ENCODE measurements around the gene TRIM65. TPM values are rescaled to one million over a fixed set of nuclear protein-coding genes. Genes with fewer than 3 reads are reported as not detected.
A peak's percentile ranks its signal among the peaks of the same experiment; 100 is the strongest.

The TRIM65 gene
- polyA plus RNA-seq (2013, experiment 1 of 2) = 15.8 TPM
- 14.6 TPM for polyA plus RNA-seq (2013, experiment 2 of 2)

- peaks cover 16% of the 10 kb centered on the region for H3K79me1 ChIP-seq (ENCODE audit: low read depth, low read length)
- H4K8ac ChIP-seq (ENCODE audit: low read depth, low read length) = no peak within 1 kb of the TSS
- H3K4ac ChIP-seq (ENCODE audit: low read length) = no peak within 1 kb of the TSS
- H3K36me3 ChIP-seq (replicated peaks in 1 of 2; ENCODE audit: control insufficient read depth in 2 of 2, insufficient read depth in 2 of 2, low read length in 2 of 2) = peaks cover 31 to 45% of the 10 kb centered on the region in 2 donors
- DNase-seq (ENCODE audit: low spot score) = peak; percentile 80
- no peaks in the 10 kb centered on the region for H3K9me3 ChIP-seq (replicated peaks in 1 of 2; ENCODE audit: control insufficient read depth in 2 of 2, insufficient read depth in 1 of 2, low read depth in 1 of 2, low read length in 2 of 2)
- H3K18ac ChIP-seq (ENCODE audit: low read length) = peak within 1 kb of the TSS; percentile 99
- peak within 1 kb of the TSS; percentile 83 for H2AK5ac ChIP-seq (ENCODE audit: low read depth, low read length)
- H3K4me3 ChIP-seq (ENCODE audit: low read length in 2 of 2) = peak within 1 kb of the TSS; percentile 62 to 99
- no peaks in the 10 kb centered on the region for H3K27me3 ChIP-seq (ENCODE audit: control insufficient read depth in 3 of 3, insufficient read depth in 3 of 3, low read depth in 1 of 3, low read length in 3 of 3)
- H2AFZ ChIP-seq (ENCODE audit: low read length) = peak within 1 kb of the TSS; percentile 91
- H4K91ac ChIP-seq (ENCODE audit: low read depth, low read length, poor library complexity) = no peak within 1 kb of the TSS
- H3K9ac ChIP-seq (ENCODE audit: low read depth, low read length, poor library complexity) = peak within 1 kb of the TSS; percentile 97
- no peak within 1 kb of the TSS for H2BK120ac ChIP-seq (ENCODE audit: low read depth, low read length)
- H3K23ac ChIP-seq (ENCODE audit: low read depth, low read length, poor library complexity) = peak within 1 kb of the TSS; percentile 98
- H3K27ac ChIP-seq (replicated peaks; ENCODE audit: low read length) = peak within 1 kb of the TSS; percentile 84
- H3K4me1 ChIP-seq (ENCODE audit: control insufficient read depth in 2 of 2, insufficient read depth in 1 of 2, low read depth in 1 of 2, low read length in 2 of 2) = peaks cover 0 to 13% of the 10 kb centered on the region in 2 donors
- peak within 1 kb of the TSS; percentile 69 for H3K4me2 ChIP-seq (ENCODE audit: insufficient read depth, low read length, poor library complexity, severe bottlenecking)
- WGBS, 2 donors (ENCODE audit: extremely low coverage in 2 of 2, insufficient read length in 2 of 2, insufficient replicate concordance in 1 of 2) = no CpG with 5 or more reads among the region's 102 CpGs
- H2BK12ac ChIP-seq (ENCODE audit: low read length) = peak within 1 kb of the TSS; percentile 4
- peak within 1 kb of the TSS; percentile 94 for H3K14ac ChIP-seq (ENCODE audit: low read length)
- H2BK5ac ChIP-seq (ENCODE audit: low read length) = peak within 1 kb of the TSS; percentile 72
- peak within 1 kb of the TSS; percentile 94 for H2BK15ac ChIP-seq (ENCODE audit: low read length)
Observed at GRCh38 chr17:75896415-75897159, at the start of gene TRIM65. TSS of gene TRIM65 (minus strand) at chr17:75896951. CDS start at chr17:75896937, 14 bp downstream.

- no peak overlapping the region for H2BK120ac ChIP-seq (ENCODE audit: low read depth, low read length)
- peaks cover 2 to 4% of the 10 kb centered on the region in 2 donors for H3K4me1 ChIP-seq (ENCODE audit: control insufficient read depth in 2 of 2, insufficient read depth in 1 of 2, low read depth in 1 of 2, low read length in 2 of 2)
- H3K4me3 ChIP-seq (ENCODE audit: low read length in 2 of 2) = no peak overlapping the region
- H3K27ac ChIP-seq (replicated peaks; ENCODE audit: low read length) = no peak overlapping the region
- no peak overlapping the region for H4K8ac ChIP-seq (ENCODE audit: low read depth, low read length)
- no peak overlapping the region for H3K23ac ChIP-seq (ENCODE audit: low read depth, low read length, poor library complexity)
- no peak overlapping the region for H2BK15ac ChIP-seq (ENCODE audit: low read length)
- WGBS, 2 donors (ENCODE audit: extremely low coverage in 2 of 2, insufficient read length in 2 of 2, insufficient replicate concordance in 1 of 2) = no CpG with 5 or more reads among the region's 2 CpGs
- H2AFZ ChIP-seq (ENCODE audit: low read length) = no peak overlapping the region
- no peaks in the 10 kb centered on the region for H3K9me3 ChIP-seq (replicated peaks in 1 of 2; ENCODE audit: control insufficient read depth in 2 of 2, insufficient read depth in 1 of 2, low read depth in 1 of 2, low read length in 2 of 2)
- no peak overlapping the region for H3K14ac ChIP-seq (ENCODE audit: low read length)
- no peak overlapping the region for H2AK5ac ChIP-seq (ENCODE audit: low read depth, low read length)
- H2BK5ac ChIP-seq (ENCODE audit: low read length) = no peak overlapping the region
- DNase-seq (ENCODE audit: low spot score) = no peak
- H3K18ac ChIP-seq (ENCODE audit: low read length) = no peak overlapping the region
- H2BK12ac ChIP-seq (ENCODE audit: low read length) = no peak overlapping the region
- no peaks in the 10 kb centered on the region for H3K79me1 ChIP-seq (ENCODE audit: low read depth, low read length)
- no peaks in the 10 kb centered on the region for H3K27me3 ChIP-seq (ENCODE audit: control insufficient read depth in 3 of 3, insufficient read depth in 3 of 3, low read depth in 1 of 3, low read length in 3 of 3)
- H3K4me2 ChIP-seq (ENCODE audit: insufficient read depth, low read length, poor library complexity, severe bottlenecking) = no peak overlapping the region
- peaks cover 5 to 52% of the 10 kb centered on the region in 2 donors for H3K36me3 ChIP-seq (replicated peaks in 1 of 2; ENCODE audit: control insufficient read depth in 2 of 2, insufficient read depth in 2 of 2, low read length in 2 of 2)
- H3K9ac ChIP-seq (ENCODE audit: low read depth, low read length, poor library complexity) = no peak overlapping the region
- no peak overlapping the region for H4K91ac ChIP-seq (ENCODE audit: low read depth, low read length, poor library complexity)
- H3K4ac ChIP-seq (ENCODE audit: low read length) = no peak overlapping the region
Observed at GRCh38 chr17:75945211-75945610, 48.5 kb upstream of the TRIM65 start.

GRCh38 chr17:75943491-75943890, 46.7 kb upstream of the TRIM65 start:
- peaks cover 2 to 4% of the 10 kb centered on the region in 2 donors for H3K4me1 ChIP-seq (ENCODE audit: control insufficient read depth in 2 of 2, insufficient read depth in 1 of 2, low read depth in 1 of 2, low read length in 2 of 2)
- H2AK5ac ChIP-seq (ENCODE audit: low read depth, low read length) = no peak overlapping the region
- no peak overlapping the region for H4K8ac ChIP-seq (ENCODE audit: low read depth, low read length)
- H2BK5ac ChIP-seq (ENCODE audit: low read length) = no peak overlapping the region
- no peak overlapping the region for H3K18ac ChIP-seq (ENCODE audit: low read length)
- no peak overlapping the region for H3K9ac ChIP-seq (ENCODE audit: low read depth, low read length, poor library complexity)
- H2BK12ac ChIP-seq (ENCODE audit: low read length) = no peak overlapping the region
- H2BK120ac ChIP-seq (ENCODE audit: low read depth, low read length) = no peak overlapping the region
- no peak overlapping the region for H4K91ac ChIP-seq (ENCODE audit: low read depth, low read length, poor library complexity)
- H2BK15ac ChIP-seq (ENCODE audit: low read length) = no peak overlapping the region
- H3K4ac ChIP-seq (ENCODE audit: low read length) = no peak overlapping the region
- WGBS, 2 donors (ENCODE audit: extremely low coverage in 2 of 2, insufficient read length in 2 of 2, insufficient replicate concordance in 1 of 2) = no CpG with 5 or more reads among the region's 1 CpG
- H3K4me3 ChIP-seq (ENCODE audit: low read length in 2 of 2) = no peak overlapping the region
- H3K14ac ChIP-seq (ENCODE audit: low read length) = no peak overlapping the region
- no peak overlapping the region for H3K4me2 ChIP-seq (ENCODE audit: insufficient read depth, low read length, poor library complexity, severe bottlenecking)
- no peak overlapping the region for H2AFZ ChIP-seq (ENCODE audit: low read length)
- DNase-seq (ENCODE audit: low spot score) = no peak
- no peaks in the 10 kb centered on the region for H3K27me3 ChIP-seq (ENCODE audit: control insufficient read depth in 3 of 3, insufficient read depth in 3 of 3, low read depth in 1 of 3, low read length in 3 of 3)
- H3K9me3 ChIP-seq (replicated peaks in 1 of 2; ENCODE audit: control insufficient read depth in 2 of 2, insufficient read depth in 1 of 2, low read depth in 1 of 2, low read length in 2 of 2) = no peaks in the 10 kb centered on the region
- no peak overlapping the region for H3K23ac ChIP-seq (ENCODE audit: low read depth, low read length, poor library complexity)
- no peaks in the 10 kb centered on the region for H3K79me1 ChIP-seq (ENCODE audit: low read depth, low read length)
- no peak overlapping the region for H3K27ac ChIP-seq (replicated peaks; ENCODE audit: low read length)
- peaks cover 1 to 35% of the 10 kb centered on the region in 2 donors for H3K36me3 ChIP-seq (replicated peaks in 1 of 2; ENCODE audit: control insufficient read depth in 2 of 2, insufficient read depth in 2 of 2, low read length in 2 of 2)

- Histone ChIP-seq H3K36me3 (replicated peaks in 1 of 2; ENCODE audit: control insufficient read depth in 2 of 2, insufficient read depth in 2 of 2, low read length in 2 of 2) (peaks cover 0 to 30% of the 10 kb centered on the region in 2 donors), H3K79me1 (ENCODE audit: low read depth, low read length) (no peaks in the 10 kb centered on the region), H2BK12ac (ENCODE audit: low read length) (no peak overlapping the region)
Observed at GRCh38 chr17:75942473-75942872, 45.7 kb upstream of the TRIM65 start.

More at GRCh38 chr17:75942473-75942872, 45.7 kb upstream of the TRIM65 start:
- Histone ChIP-seq H3K4me2 (ENCODE audit: insufficient read depth, low read length, poor library complexity, severe bottlenecking) (no peak overlapping the region), H3K4ac (ENCODE audit: low read length) (no peak overlapping the region), H3K4me3 (ENCODE audit: low read length in 2 of 2) (no peak overlapping the region), H3K4me1 (ENCODE audit: control insufficient read depth in 2 of 2, insufficient read depth in 1 of 2, low read depth in 1 of 2, low read length in 2 of 2) (peaks cover 2 to 4% of the 10 kb centered on the region in 2 donors), H4K91ac (ENCODE audit: low read depth, low read length, poor library complexity) (no peak overlapping the region), H3K27ac (replicated peaks; ENCODE audit: low read length) (no peak overlapping the region), H2BK5ac (ENCODE audit: low read length) (no peak overlapping the region), H2BK120ac (ENCODE audit: low read depth, low read length) (no peak overlapping the region), H3K18ac (ENCODE audit: low read length) (no peak overlapping the region), H3K14ac (ENCODE audit: low read length) (no peak overlapping the region), H3K9ac (ENCODE audit: low read depth, low read length, poor library complexity) (no peak overlapping the region), H3K9me3 (replicated peaks in 1 of 2; ENCODE audit: control insufficient read depth in 2 of 2, insufficient read depth in 1 of 2, low read depth in 1 of 2, low read length in 2 of 2) (no peaks in the 10 kb centered on the region), H2AFZ (ENCODE audit: low read length) (no peak overlapping the region), H3K27me3 (ENCODE audit: control insufficient read depth in 3 of 3, insufficient read depth in 3 of 3, low read depth in 1 of 3, low read length in 3 of 3) (peaks cover 0 to 3% (median 0%) of the 10 kb centered on the region in 3 experiments), H2AK5ac (ENCODE audit: low read depth, low read length) (no peak overlapping the region), H3K23ac (ENCODE audit: low read depth, low read length, poor library complexity) (no peak overlapping the region), H2BK15ac (ENCODE audit: low read length) (no peak overlapping the region), H4K8ac (ENCODE audit: low read depth, low read length) (no peak overlapping the region)
- WGBS, 2 donors (ENCODE audit: extremely low coverage in 2 of 2, insufficient read length in 2 of 2, insufficient replicate concordance in 1 of 2) = no CpG with 5 or more reads among the region's 4 CpGs
- no peak for DNase-seq (ENCODE audit: low spot score)

All from neuronal stem cell (in vitro differentiated cells).